CD4-positive, alpha-beta T cell treated with Interleukin-17A for 4 hours (primary cell): ENCODE data around the gene TELO2.

Experiments
- DNase-seq: peaks from one replicate; pipeline ENCODE4 v3.0.0-alpha.2; 2020; ENCODE audit warnings: mixed read lengths

TELO2 gene

GRCh38 chr16:1539720-1540555 is 46.8 kb downstream of the TELO2 start:
- no peak for DNase-seq

GRCh38 chr16:1540556-1540855 is 47.3 kb downstream of the TELO2 start:
- no peak for DNase-seq

GRCh38 chr16:1541293-1542165 is 48.4 kb downstream of the TELO2 start:
- DNase-seq: no peak

GRCh38 chr16:1542166-1542500 is 49.0 kb downstream of the TELO2 start:
- no peak for DNase-seq

- DNase-seq: no peak
Observed at GRCh38 chr16:1542533-1542932, 49.4 kb downstream of the TELO2 start.

- DNase-seq: peak; percentile 60
Observed at GRCh38 chr16:1543085-1543896, 50.1 kb downstream of the TELO2 start.

- DNase-seq: no peak
Observed at GRCh38 chr16:1545044-1546040, 52.2 kb downstream of the TELO2 start.

- DNase-seq: no peak
Observed at GRCh38 chr16:1546430-1546829, 53.3 kb downstream of the TELO2 start.

- DNase-seq: no peak
Observed at GRCh38 chr16:1548233-1548632, 55.1 kb downstream of the TELO2 start.

GRCh38 chr16:1548727-1549126 is 55.6 kb downstream of the TELO2 start:
- no peak for DNase-seq

GRCh38 chr16:1550069-1550468 is 56.9 kb downstream of the TELO2 start:
- DNase-seq: no peak

- no peak for DNase-seq
Observed at GRCh38 chr16:1550696-1551095, 57.5 kb downstream of the TELO2 start.

GRCh38 chr16:1551166-1551565 is 58.0 kb downstream of the TELO2 start:
- no peak for DNase-seq

GRCh38 chr16:1552129-1552528 is 59.0 kb downstream of the TELO2 start:
- DNase-seq: no peak

GRCh38 chr16:1553946-1554825 is 61.0 kb downstream of the TELO2 start:
- DNase-seq: no peak

GRCh38 chr16:1554826-1555445 is 61.8 kb downstream of the TELO2 start:
- no peak for DNase-seq

GRCh38 chr16:1556254-1556653 is 63.1 kb downstream of the TELO2 start:
- no peak for DNase-seq

GRCh38 chr16:1557074-1557473 is 63.9 kb downstream of the TELO2 start:
- no peak for DNase-seq

GRCh38 chr16:1557576-1557975 is 64.4 kb downstream of the TELO2 start:
- no peak for DNase-seq

GRCh38 chr16:1559446-1559975 is 66.4 kb downstream of the TELO2 start:
- peak; percentile 55 for DNase-seq
